ENCODE data around the gene GAREM1.

GAREM1 gene

GRCh38 chr18:32445846-32446245 lies 24.8 kb downstream of the GAREM1 start:
- Mint-ChIP-seq H3K36me3 (ENCODE audit: low read depth) (no peaks in the 10 kb centered on the region), H3K27me3 (no peaks in the 10 kb centered on the region), H3K4me1 (ENCODE audit: low read depth) (no peaks in the 10 kb centered on the region), H3K27ac (no peak overlapping the region), H3K9me3 (no peaks in the 10 kb centered on the region), H3K4me3 (no peak overlapping the region)
- intact Hi-C loops (cut with micrococcal nuclease), result no loop called here

DNA sequence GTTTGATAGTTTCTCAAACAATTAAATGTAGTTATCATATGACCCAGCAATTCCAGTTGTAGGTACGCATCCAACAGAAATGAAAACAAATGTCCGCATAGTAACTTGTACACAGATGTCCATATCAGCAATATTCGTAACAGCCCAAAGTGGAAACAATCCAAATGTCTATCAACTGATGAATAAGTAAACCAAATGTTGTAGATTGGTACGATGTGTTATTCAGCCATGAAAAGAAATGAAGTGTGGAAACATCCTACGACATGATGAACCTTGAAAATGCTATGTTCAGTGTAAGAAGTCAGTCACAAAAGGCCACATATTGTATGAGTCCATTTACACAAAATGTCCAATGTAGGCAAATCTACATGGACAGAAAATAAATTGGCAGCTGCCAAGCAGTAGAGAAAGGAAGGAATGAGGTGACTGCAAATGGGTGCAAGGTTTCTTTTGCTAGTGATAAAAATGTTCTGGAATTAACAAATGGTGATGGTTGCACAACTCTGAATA lies 26.9 kb downstream of the GAREM1 start:
- H3K27ac Mint-ChIP-seq, result no peak overlapping the region
- no peaks in the 10 kb centered on the region for H3K9me3 Mint-ChIP-seq
- no peaks in the 10 kb centered on the region for H3K4me1 Mint-ChIP-seq (ENCODE audit: low read depth)
- no peaks in the 10 kb centered on the region for H3K27me3 Mint-ChIP-seq
- no peaks in the 10 kb centered on the region for H3K36me3 Mint-ChIP-seq (ENCODE audit: low read depth)
- no peak overlapping the region for H3K4me3 Mint-ChIP-seq
- intact Hi-C loops (cut with micrococcal nuclease), result no loop called here

DNA sequence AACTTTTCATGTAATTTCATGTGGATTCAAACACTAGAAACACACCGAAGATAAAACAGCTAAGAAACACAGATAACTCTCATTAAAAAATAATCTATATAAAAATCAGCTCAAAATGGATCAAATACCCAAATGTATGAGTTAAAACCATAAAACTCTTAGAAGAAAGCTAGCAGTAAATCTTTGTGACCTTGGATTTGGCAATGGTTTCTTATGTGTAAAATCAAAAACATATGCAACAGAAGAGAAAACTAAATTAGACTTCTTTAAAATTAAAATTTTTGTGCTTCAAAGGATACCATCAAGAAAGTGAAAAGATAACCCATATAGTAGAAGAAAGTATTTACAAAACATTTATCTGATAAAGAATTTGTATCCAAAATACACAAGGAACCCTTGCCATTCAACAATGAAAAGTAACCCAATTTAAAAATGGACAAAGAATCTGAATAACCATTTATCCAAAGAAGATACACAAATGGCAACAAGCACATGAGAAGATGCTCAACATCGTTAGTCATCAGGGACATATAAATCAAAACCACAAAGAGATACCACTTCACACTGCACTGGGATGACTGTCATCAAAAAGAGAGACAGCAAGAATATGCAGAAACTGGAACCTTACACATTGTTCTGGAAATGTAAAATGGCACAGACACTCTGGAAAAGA lies 27.5 kb downstream of the GAREM1 start:
- Mint-ChIP-seq H3K27ac (no peak overlapping the region), H3K36me3 (ENCODE audit: low read depth) (no peaks in the 10 kb centered on the region)

DNA sequence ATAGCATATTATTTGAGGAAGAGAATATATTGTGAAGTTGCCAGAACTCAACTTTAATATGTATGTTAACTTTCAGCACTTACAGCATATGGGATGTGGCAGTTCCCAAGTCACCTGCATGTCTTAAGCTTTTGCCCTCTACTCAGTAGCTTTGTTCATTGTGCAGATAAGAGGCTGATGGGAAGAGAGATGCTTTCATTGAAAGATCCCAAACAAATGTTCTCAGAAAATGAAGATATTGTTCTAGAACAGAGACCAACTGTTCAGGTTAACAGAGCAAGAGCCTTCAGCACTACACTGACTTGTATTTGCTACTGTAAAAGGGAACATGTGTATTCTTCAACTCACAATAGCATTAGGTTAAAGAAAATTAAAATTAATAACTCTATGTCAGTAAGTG lies 28.1 kb downstream of the GAREM1 start:
- intact Hi-C loops (cut with micrococcal nuclease), result no loop called here

More for the DNA sequence above, 27.5 kb downstream of the GAREM1 start:
- Mint-ChIP-seq H3K4me1 (ENCODE audit: low read depth) (no peaks in the 10 kb centered on the region), H3K9me3 (no peaks in the 10 kb centered on the region), H3K4me3 (no peak overlapping the region), H3K27me3 (no peaks in the 10 kb centered on the region)
- intact Hi-C loops (cut with micrococcal nuclease), result no loop called here

DNA sequence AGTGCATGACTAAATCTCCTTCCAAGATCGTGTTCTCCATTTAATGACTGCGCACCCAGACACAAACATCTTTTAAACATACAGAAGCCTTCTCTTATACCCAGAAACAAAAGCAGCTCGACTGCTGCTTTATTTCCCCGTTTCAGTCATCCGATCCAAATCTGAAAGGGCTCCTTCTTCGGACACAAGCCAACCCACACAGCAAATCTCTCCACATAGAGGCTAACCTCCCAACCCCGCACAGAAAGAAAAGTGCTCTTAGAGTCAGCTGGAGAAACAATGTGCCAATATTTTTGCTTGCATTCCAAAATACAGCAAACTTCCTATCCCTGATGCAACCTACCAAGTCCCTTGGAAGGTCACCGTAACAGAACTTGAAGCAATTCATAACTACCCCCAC lies 29.1 kb downstream of the GAREM1 start:
- H3K9me3 Mint-ChIP-seq, result no peaks in the 10 kb centered on the region
- intact Hi-C loops (cut with micrococcal nuclease), result no loop called here
- no peak overlapping the region for H3K27ac Mint-ChIP-seq
- H3K4me1 Mint-ChIP-seq (ENCODE audit: low read depth), result no peaks in the 10 kb centered on the region
- H3K36me3 Mint-ChIP-seq (ENCODE audit: low read depth), result no peaks in the 10 kb centered on the region
- no peak overlapping the region for H3K4me3 Mint-ChIP-seq
- H3K27me3 Mint-ChIP-seq, result no peaks in the 10 kb centered on the region

More for the DNA sequence above, 28.1 kb downstream of the GAREM1 start:
- H3K4me1 Mint-ChIP-seq (ENCODE audit: low read depth), result no peaks in the 10 kb centered on the region
- H3K27ac Mint-ChIP-seq, result no peak overlapping the region
- H3K9me3 Mint-ChIP-seq, result no peaks in the 10 kb centered on the region
- no peak overlapping the region for H3K4me3 Mint-ChIP-seq
- H3K27me3 Mint-ChIP-seq, result no peaks in the 10 kb centered on the region
- no peaks in the 10 kb centered on the region for H3K36me3 Mint-ChIP-seq (ENCODE audit: low read depth)

DNA sequence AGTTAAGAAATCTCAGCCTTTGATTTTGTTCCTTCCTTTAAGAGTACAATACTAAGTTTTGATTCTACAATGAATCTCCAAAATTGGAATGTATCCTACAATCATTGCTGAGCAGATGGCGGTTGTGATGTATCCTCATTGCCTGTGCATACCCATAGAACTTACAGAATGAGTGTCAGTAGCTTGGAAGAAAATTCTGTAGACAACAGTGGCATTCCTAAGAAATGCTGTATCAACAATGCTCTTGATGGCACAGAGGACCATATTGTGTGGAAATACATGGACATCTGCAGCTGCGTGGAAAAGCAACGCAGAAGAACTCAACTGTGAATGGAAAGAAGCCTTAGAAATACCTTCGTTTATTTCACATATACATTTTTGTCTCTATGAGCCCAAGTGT lies 30.2 kb downstream of the GAREM1 start:
- Mint-ChIP-seq H3K27ac (no peak overlapping the region), H3K4me1 (ENCODE audit: low read depth) (no peaks in the 10 kb centered on the region), H3K4me3 (no peak overlapping the region), H3K27me3 (peaks cover 4% of the 10 kb centered on the region), H3K36me3 (ENCODE audit: low read depth) (no peaks in the 10 kb centered on the region), H3K9me3 (no peaks in the 10 kb centered on the region)
- intact Hi-C loops (cut with micrococcal nuclease), result no loop called here

DNA sequence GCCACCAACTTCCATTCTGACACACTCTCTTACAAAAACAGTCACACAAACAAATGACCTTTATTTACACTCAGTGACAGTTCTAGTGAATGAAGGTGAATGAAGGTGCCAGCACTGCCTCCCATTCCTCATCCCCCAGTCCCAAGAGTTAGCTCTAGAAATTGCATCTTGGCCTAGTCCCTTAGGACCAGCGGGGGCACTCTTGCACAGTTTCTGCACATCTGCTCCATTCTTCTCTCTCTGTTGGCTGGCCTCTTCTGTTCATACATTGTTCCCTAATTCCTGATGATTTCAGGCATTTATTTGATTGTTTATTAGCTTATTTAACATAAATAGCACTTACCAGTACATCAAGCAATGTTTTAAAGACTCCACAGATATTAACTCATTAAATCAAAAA lies 30.9 kb downstream of the GAREM1 start:
- H3K27me3 Mint-ChIP-seq, result peaks cover 6% of the 10 kb centered on the region
- H3K27ac Mint-ChIP-seq, result no peak overlapping the region
- no peaks in the 10 kb centered on the region for H3K4me1 Mint-ChIP-seq (ENCODE audit: low read depth)
- H3K36me3 Mint-ChIP-seq (ENCODE audit: low read depth), result no peaks in the 10 kb centered on the region
- H3K9me3 Mint-ChIP-seq, result no peaks in the 10 kb centered on the region
- intact Hi-C loops (cut with micrococcal nuclease), result no loop called here
- no peak overlapping the region for H3K4me3 Mint-ChIP-seq

DNA sequence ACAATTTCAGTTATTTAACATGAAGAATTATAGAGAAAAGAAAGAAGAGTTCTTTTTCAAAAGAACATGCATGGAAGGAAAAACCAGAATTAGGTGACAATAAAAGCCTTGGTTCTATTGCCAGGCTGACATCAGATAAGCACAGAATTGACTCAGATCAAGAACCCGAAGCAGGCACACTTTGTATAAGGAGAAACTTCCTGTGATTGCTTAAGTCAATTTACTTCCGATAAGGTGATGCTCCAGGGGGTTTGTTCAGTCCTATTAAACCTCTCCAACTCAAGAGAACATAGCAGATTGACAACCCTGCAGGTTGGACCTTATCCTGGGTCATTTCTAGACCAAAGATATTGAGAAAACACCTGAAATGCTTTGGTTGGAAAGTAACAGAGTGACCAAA lies 31.4 kb downstream of the GAREM1 start:
- Mint-ChIP-seq H3K27ac (no peak overlapping the region), H3K4me1 (ENCODE audit: low read depth) (no peaks in the 10 kb centered on the region), H3K4me3 (no peak overlapping the region), H3K9me3 (no peaks in the 10 kb centered on the region), H3K27me3 (peaks cover 7% of the 10 kb centered on the region), H3K36me3 (ENCODE audit: low read depth) (no peaks in the 10 kb centered on the region)
- intact Hi-C loops (cut with micrococcal nuclease), result no loop called here

DNA sequence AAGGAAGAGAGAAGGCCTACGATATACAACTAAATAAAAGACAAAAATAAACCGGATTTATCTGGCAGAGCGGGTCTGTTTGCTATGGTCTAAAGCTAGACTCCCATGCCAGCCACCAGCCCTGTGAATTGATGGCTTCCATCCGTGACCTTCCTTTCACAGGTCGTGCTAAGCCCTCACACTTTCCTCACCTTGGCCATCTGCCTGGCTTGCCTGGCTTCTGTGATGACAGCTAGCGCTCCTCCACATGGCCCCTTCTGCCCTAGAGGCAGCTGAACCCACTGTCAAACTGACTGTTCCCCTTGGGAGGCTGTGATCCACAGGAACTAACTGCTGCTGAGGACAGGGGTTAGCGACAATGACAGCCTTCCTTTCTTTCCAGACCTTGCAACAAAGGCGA lies 32.5 kb downstream of the GAREM1 start:
- no peak overlapping the region for H3K4me3 Mint-ChIP-seq
- intact Hi-C loops (cut with micrococcal nuclease), result no loop called here

GRCh38 chr18:32437100-32437834 lies 33.4 kb downstream of the GAREM1 start:
- H3K9me3 Mint-ChIP-seq, result peaks cover 6% of the 10 kb centered on the region
- intact Hi-C loops (cut with micrococcal nuclease), result no loop called here
- H3K4me1 Mint-ChIP-seq (ENCODE audit: low read depth), result no peaks in the 10 kb centered on the region
- H3K4me3 Mint-ChIP-seq, result no peak overlapping the region
- H3K27me3 Mint-ChIP-seq, result peaks cover 7% of the 10 kb centered on the region
- H3K27ac Mint-ChIP-seq, result no peak overlapping the region
- no peaks in the 10 kb centered on the region for H3K36me3 Mint-ChIP-seq (ENCODE audit: low read depth)

More for the DNA sequence above, 32.5 kb downstream of the GAREM1 start:
- Mint-ChIP-seq H3K27me3 (peaks cover 7% of the 10 kb centered on the region), H3K9me3 (no peaks in the 10 kb centered on the region), H3K4me1 (ENCODE audit: low read depth) (no peaks in the 10 kb centered on the region), H3K27ac (no peak overlapping the region), H3K36me3 (ENCODE audit: low read depth) (no peaks in the 10 kb centered on the region)

- intact Hi-C loops (cut with micrococcal nuclease), result no loop called here
- Mint-ChIP-seq H3K36me3 (ENCODE audit: low read depth) (no peaks in the 10 kb centered on the region), H3K4me3 (no peak overlapping the region), H3K9me3 (peaks cover 20% of the 10 kb centered on the region), H3K27me3 (peaks cover 7% of the 10 kb centered on the region), H3K4me1 (ENCODE audit: low read depth) (no peaks in the 10 kb centered on the region), H3K27ac (no peak overlapping the region)
Observed at GRCh38 chr18:32435631-32436500, 34.8 kb downstream of the GAREM1 start.

- intact Hi-C loops (cut with micrococcal nuclease), result no loop called here
- H3K36me3 Mint-ChIP-seq (ENCODE audit: low read depth), result no peaks in the 10 kb centered on the region
- no peaks in the 10 kb centered on the region for H3K4me1 Mint-ChIP-seq (ENCODE audit: low read depth)
- H3K27me3 Mint-ChIP-seq, result peaks cover 7% of the 10 kb centered on the region
- H3K4me3 Mint-ChIP-seq, result no peak overlapping the region
- H3K27ac Mint-ChIP-seq, result no peak overlapping the region
- H3K9me3 Mint-ChIP-seq, result peaks cover 26% of the 10 kb centered on the region
Observed at GRCh38 chr18:32431753-32432152, 38.9 kb downstream of the GAREM1 start.

GRCh38 chr18:32429402-32429801 lies 41.3 kb downstream of the GAREM1 start:
- Mint-ChIP-seq H3K36me3 (ENCODE audit: low read depth) (no peaks in the 10 kb centered on the region), H3K4me1 (ENCODE audit: low read depth) (no peaks in the 10 kb centered on the region), H3K4me3 (no peak overlapping the region), H3K9me3 (peaks cover 26% of the 10 kb centered on the region), H3K27ac (no peak overlapping the region), H3K27me3 (no peaks in the 10 kb centered on the region)
- intact Hi-C loops (cut with micrococcal nuclease), result no loop called here
